ENCODE data around the gene WDR37.

DNA sequence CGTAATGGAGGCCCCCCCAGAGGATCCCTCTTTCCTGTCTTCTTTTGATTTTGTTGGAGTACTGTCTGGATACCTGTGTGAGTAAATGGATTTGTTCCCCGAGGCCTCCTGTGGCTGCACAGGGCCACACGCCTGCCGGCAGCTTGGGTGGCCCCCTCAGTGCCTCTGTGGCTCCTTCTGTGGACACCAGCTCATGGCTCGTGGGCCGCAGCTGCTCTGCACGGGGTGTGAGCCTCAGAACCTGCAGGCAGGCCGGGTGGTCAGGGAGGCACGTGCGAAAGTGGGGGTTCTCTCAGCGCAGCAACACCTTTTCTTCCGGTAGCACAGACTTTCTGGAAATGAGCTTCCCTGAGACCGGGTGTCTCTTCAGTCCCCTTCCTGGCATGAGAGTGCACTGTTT lies 70.3 kb downstream of the WDR37 start:
- TF ChIP-seq, protein P1, sequence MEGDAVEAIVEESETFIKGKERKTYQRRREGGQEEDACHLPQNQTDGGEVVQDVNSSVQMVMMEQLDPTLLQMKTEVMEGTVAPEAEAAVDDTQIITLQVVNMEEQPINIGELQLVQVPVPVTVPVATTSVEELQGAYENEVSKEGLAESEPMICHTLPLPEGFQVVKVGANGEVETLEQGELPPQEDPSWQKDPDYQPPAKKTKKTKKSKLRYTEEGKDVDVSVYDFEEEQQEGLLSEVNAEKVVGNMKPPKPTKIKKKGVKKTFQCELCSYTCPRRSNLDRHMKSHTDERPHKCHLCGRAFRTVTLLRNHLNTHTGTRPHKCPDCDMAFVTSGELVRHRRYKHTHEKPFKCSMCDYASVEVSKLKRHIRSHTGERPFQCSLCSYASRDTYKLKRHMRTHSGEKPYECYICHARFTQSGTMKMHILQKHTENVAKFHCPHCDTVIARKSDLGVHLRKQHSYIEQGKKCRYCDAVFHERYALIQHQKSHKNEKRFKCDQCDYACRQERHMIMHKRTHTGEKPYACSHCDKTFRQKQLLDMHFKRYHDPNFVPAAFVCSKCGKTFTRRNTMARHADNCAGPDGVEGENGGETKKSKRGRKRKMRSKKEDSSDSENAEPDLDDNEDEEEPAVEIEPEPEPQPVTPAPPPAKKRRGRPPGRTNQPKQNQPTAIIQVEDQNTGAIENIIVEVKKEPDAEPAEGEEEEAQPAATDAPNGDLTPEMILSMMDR (IDR thresholded peaks at IDR 0.05; ENCODE audit: borderline replicate concordance, extremely low read depth, low read length, poor library complexity, severe bottlenecking), result no peak
- no peak for TF ChIP-seq EZH2 (IDR thresholded peaks at IDR 0.05; ENCODE audit: borderline replicate concordance, low read depth, low read length, severe bottlenecking)
